Bronchial epithelial cell (primary cell): ENCODE measurements around the gene CARTPT. TPM values are rescaled to one million over a fixed set of nuclear protein-coding genes. Genes with fewer than 3 reads are reported as not detected.

Experiments
- DNase-seq: peaks from one replicate; pipeline ENCODE4 v3.0.0-alpha.2; 2010; ENCODE audit warnings: low read depth
- FAIRE-seq: peaks from 2 replicates; lab custom pipeline; 2011; peaks lifted over from hg19 to GRCh38; lab: Jason Lieb, UNC
- H3K27me3 ChIP-seq: 2 replicates; pipeline ENCODE4 v1.5.1; 2011; ENCODE audit warnings: low read length; ENCODE audit not compliant: control insufficient read depth, insufficient read depth
- H3K36me3 ChIP-seq: 2 replicates; pipeline ENCODE4 v1.5.1; 2011; ENCODE audit warnings: low read length; ENCODE audit not compliant: control insufficient read depth, insufficient read depth
- H3K4me3 ChIP-seq: 2 replicates; pipeline ENCODE4 v1.5.1; 2011; ENCODE audit warnings: mild to moderate bottlenecking, low read depth, low read length, control low read depth
- total RNA-seq: library from RNA; depleted of rRNA; stranded (reverse); fragments of >200 nt; gene quantifications from 2 replicates; pipeline ENCODE4 v1.2.1, GENCODE V29; 2014
- TF ChIP-seq, protein P1 (sequence below): IDR thresholded peaks from 2 replicates; pipeline ENCODE4 v1.5.1; 2011; ENCODE audit warnings: mild to moderate bottlenecking, moderate library complexity, low read length, control low read depth, inconsistent platforms; ENCODE audit not compliant: insufficient read depth, severe bottlenecking

Gene CARTPT
- total RNA-seq, 1 donor from 2014 or later, result not detected

DNA sequence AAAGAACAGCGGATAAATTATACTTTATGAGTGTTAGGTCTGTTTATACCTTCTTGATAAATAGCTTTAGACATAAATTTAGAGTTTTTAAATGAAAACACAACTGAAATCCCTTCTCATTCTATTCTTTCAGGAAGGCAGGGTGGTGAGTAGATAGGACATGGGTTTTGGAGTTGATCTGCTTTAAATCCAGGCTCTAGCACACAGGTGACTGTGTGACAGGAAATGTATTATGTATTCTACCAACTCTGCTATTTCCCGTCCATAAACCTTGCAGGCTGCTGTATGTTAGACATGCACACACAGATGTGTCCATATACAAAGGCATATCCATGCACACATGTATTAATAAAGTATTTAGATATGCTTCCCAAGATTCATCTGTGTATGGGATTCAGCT, 19.3 kb upstream of the CARTPT start:
- DNase-seq (no peak), FAIRE-seq (no peak)
- peaks cover 6% of the 10 kb centered on the region for H3K27me3 ChIP-seq
- H3K4me3 ChIP-seq, result no peak overlapping the region
- no peaks in the 10 kb centered on the region for H3K36me3 ChIP-seq
- TF ChIP-seq, protein P1, sequence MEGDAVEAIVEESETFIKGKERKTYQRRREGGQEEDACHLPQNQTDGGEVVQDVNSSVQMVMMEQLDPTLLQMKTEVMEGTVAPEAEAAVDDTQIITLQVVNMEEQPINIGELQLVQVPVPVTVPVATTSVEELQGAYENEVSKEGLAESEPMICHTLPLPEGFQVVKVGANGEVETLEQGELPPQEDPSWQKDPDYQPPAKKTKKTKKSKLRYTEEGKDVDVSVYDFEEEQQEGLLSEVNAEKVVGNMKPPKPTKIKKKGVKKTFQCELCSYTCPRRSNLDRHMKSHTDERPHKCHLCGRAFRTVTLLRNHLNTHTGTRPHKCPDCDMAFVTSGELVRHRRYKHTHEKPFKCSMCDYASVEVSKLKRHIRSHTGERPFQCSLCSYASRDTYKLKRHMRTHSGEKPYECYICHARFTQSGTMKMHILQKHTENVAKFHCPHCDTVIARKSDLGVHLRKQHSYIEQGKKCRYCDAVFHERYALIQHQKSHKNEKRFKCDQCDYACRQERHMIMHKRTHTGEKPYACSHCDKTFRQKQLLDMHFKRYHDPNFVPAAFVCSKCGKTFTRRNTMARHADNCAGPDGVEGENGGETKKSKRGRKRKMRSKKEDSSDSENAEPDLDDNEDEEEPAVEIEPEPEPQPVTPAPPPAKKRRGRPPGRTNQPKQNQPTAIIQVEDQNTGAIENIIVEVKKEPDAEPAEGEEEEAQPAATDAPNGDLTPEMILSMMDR, result no peak

DNA sequence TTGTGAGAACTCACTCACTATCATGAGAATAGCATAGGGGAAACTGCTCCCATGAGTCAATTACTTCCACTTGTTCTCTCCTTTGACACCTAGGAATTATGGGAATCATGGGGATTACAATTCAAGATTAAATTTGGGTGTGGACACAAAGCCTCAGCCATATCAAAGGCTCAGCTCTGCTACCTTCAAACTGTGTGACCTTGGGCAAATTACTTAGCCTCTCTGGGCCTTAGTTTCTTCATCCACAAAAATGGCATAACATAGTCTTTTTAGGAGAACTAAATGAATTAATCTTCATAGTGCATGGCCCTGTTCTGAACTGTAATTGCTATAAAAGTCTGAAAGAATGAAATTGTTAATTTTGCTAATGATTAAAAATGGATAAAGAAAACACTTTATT, 18.3 kb upstream of the CARTPT start:
- Histone ChIP-seq H3K27me3 (peaks cover 6% of the 10 kb centered on the region), H3K36me3 (no peaks in the 10 kb centered on the region), H3K4me3 (no peak overlapping the region)
- DNase-seq, result no peak
- TF ChIP-seq, protein P1, result no peak
- no peak for FAIRE-seq

DNA sequence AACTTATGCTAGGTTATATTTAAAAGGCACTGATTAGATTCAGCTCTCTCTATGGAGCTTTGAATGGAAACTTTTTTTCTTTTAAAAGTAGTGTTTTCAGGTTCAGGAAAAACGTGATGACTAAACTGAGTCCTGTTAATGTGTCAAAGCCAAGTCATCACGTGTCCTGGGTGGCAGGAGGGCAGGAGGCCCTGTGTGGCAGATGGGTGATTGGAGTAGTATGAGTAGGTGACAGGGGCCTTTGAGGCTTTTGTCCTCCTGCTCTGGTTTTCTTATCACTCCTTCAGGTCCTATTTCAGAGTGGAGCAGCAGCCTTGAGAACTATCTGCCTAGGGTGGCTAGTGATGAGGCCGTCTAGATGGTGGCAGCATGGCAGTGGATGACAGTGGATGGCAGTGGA, 17.7 kb upstream of the CARTPT start:
- no peak overlapping the region for H3K4me3 ChIP-seq
- H3K27me3 ChIP-seq, result peaks cover 6% of the 10 kb centered on the region
- H3K36me3 ChIP-seq, result no peaks in the 10 kb centered on the region
- no peak for DNase-seq
- TF ChIP-seq, protein P1, result no peak
- no peak for FAIRE-seq

DNA sequence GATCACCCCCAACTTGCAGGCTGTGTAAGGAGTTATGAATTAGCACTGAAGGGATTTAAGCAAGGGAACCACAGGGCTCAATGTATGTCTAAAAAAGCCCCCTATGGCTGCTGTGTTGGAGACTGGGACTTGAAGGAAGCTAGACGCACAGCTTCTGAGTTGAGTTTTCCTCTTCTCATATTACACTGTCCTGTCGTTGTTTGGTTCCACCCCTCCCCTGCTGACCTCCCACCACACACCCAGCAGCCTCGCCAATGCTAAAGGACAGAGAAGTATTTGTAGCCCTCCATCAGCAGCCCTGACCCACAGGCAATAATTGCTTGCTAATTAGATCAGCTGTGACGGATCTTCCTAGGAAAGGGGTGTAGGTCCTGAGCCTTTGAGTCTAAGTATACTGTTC, 15.1 kb upstream of the CARTPT start:
- H3K4me3 ChIP-seq, result no peak overlapping the region
- TF ChIP-seq, protein P1, result no peak
- FAIRE-seq (no peak), DNase-seq (no peak)
- H3K36me3 ChIP-seq, result no peaks in the 10 kb centered on the region
- peaks cover 6% of the 10 kb centered on the region for H3K27me3 ChIP-seq

DNA sequence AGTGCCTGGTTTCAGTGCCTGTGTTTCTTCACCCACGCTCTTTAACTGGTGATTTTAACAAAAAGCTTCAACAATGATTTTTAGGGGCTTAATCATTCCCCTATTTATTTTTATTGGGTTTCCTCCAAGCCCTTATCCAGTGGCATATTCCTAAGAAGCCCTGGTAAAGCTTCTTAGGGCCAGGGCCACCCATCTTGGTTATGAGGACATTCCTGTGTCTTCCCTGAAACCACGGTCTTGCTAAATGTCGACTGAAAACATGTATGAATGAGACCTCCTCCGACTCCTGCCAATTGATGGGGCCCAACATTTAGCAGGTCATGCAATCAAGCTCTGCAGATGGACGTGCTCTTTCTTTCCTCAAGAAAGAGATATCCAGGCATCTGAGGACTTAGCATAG, 13.7 kb upstream of the CARTPT start:
- Histone ChIP-seq H3K27me3 (peaks cover 6% of the 10 kb centered on the region), H3K36me3 (no peaks in the 10 kb centered on the region), H3K4me3 (no peak overlapping the region)
- FAIRE-seq, result no peak
- no peak for DNase-seq
- TF ChIP-seq, protein P1, result no peak

DNA sequence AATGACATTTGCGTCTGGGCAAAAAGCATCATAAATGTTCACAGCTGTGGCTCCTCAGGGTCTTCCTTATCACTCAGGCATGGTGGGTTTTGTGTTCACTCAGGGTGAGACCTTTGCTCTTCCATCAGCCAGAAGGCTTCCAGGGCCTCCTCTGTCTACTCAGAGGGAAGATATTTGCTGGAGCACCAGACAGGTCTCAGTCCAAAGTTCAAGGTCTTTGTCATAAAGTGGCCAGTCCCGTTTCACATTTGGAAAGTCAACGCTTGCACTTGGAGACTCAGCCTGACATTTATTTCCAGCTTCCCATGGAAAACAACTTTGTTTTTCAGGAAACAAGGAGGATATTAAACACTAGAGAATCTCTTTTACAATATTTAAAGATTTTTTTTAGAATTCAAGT, 12.2 kb upstream of the CARTPT start:
- H3K27me3 ChIP-seq, result peaks cover 6% of the 10 kb centered on the region

More for the DNA sequence above, 12.2 kb upstream of the CARTPT start:
- no peaks in the 10 kb centered on the region for H3K36me3 ChIP-seq
- TF ChIP-seq, protein P1, result no peak
- no peak for DNase-seq
- FAIRE-seq, result no peak
- no peak overlapping the region for H3K4me3 ChIP-seq
